Measurements from ENCODE around the gene ZNF451. TPM values are rescaled to one million over a fixed set of nuclear protein-coding genes. Genes with fewer than 3 reads are reported as not detected.

The ZNF451 gene
- total RNA-seq, 4 donors from 2014 or later, result 51.1 to 62.8 (median 59.2) TPM

GRCh38 chr6:57130661-57131177, 40.7 kb downstream of the ZNF451 start:
- H3K9me3 ChIP-seq, result no peaks in the 10 kb centered on the region
- H3K36me3 ChIP-seq, result peaks cover 0 to 24% (median 6%) of the 10 kb centered on the region in 3 donors
- H3K27me3 ChIP-seq, result no peaks in the 10 kb centered on the region
- TF ChIP-seq, protein P1, sequence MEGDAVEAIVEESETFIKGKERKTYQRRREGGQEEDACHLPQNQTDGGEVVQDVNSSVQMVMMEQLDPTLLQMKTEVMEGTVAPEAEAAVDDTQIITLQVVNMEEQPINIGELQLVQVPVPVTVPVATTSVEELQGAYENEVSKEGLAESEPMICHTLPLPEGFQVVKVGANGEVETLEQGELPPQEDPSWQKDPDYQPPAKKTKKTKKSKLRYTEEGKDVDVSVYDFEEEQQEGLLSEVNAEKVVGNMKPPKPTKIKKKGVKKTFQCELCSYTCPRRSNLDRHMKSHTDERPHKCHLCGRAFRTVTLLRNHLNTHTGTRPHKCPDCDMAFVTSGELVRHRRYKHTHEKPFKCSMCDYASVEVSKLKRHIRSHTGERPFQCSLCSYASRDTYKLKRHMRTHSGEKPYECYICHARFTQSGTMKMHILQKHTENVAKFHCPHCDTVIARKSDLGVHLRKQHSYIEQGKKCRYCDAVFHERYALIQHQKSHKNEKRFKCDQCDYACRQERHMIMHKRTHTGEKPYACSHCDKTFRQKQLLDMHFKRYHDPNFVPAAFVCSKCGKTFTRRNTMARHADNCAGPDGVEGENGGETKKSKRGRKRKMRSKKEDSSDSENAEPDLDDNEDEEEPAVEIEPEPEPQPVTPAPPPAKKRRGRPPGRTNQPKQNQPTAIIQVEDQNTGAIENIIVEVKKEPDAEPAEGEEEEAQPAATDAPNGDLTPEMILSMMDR (IDR thresholded peaks at IDR 0.05), result no peak
- H3K4me3 ChIP-seq, result no peak overlapping the region
- H3K4me1 ChIP-seq, result peaks cover 0 to 12% (median 2%) of the 10 kb centered on the region in 4 donors
- H3K27ac ChIP-seq, result no peak overlapping the region
- no peak for DNase-seq (ENCODE audit: low spot score in 2 of 2)

DNA sequence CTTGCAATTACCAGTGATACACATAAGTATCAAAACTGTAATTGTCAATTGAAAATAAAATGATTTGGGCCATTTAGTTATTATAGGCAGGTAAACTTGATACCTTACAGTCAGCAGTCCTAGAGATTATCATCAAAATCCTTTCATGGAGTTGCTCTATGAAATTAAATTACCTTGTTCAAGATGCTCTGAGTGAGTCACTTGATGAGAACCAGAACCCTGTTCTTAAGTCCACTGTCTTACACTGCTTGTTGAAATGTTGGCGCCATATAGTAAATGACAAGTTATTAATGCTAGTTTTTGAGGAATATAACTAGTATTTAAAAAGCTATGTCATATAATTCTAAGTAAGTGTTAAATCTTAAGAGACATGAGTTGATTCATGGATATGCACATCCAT, 45.0 kb downstream of the ZNF451 start:
- no peak for DNase-seq (ENCODE audit: low spot score in 2 of 2)
- Histone ChIP-seq H3K4me3 (no peak overlapping the region), H3K36me3 (peaks cover 0 to 32% (median 6%) of the 10 kb centered on the region in 3 donors), H3K4me1 (peaks cover 0 to 12% (median 2%) of the 10 kb centered on the region in 4 donors), H3K27me3 (no peaks in the 10 kb centered on the region), H3K9me3 (no peaks in the 10 kb centered on the region), H3K27ac (no peak overlapping the region)
- TF ChIP-seq, protein P1 (IDR thresholded peaks at IDR 0.05), result no peak
- no peak for TF ChIP-seq EP300 (IDR thresholded peaks at IDR 0.05)
- TF ChIP-seq POLR2A (IDR thresholded peaks at IDR 0.05), result no peak
- 98 to 100% methylated on average over 1 of the region's 1 CpG for WGBS, 2 donors

DNA sequence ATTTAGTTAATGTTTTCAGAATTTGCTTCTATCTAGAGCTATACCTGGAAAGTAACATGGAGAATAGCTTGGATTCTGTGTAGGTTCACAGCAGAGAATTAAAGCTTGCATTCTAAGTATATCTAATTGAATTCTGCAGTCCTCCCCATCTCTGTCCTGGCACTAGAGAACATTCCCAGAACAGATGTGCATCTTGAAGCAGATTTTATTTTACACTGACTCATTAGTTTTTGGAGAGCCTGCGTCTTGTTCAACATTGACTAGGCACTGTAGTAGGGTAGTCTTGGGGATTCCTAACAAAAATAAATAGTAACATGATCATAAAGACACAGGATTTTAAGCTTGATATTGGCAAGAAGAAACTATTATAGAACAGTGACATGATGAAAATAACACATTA, 45.9 kb downstream of the ZNF451 start:
- no peak for DNase-seq (ENCODE audit: low spot score in 2 of 2)
- Histone ChIP-seq H3K27ac (no peak overlapping the region), H3K4me3 (no peak overlapping the region), H3K4me1 (peaks cover 0 to 6% (median 2%) of the 10 kb centered on the region in 4 donors), H3K36me3 (peaks cover 0 to 32% (median 6%) of the 10 kb centered on the region in 3 donors), H3K9me3 (no peaks in the 10 kb centered on the region), H3K27me3 (no peaks in the 10 kb centered on the region)
- WGBS, 2 donors, result 40 to 49% methylated on average over 1 of the region's 1 CpG
- no peak for TF ChIP-seq POLR2A (IDR thresholded peaks at IDR 0.05)
- no peak for TF ChIP-seq EP300 (IDR thresholded peaks at IDR 0.05)
- TF ChIP-seq, protein P1 (IDR thresholded peaks at IDR 0.05), result no peak

DNA sequence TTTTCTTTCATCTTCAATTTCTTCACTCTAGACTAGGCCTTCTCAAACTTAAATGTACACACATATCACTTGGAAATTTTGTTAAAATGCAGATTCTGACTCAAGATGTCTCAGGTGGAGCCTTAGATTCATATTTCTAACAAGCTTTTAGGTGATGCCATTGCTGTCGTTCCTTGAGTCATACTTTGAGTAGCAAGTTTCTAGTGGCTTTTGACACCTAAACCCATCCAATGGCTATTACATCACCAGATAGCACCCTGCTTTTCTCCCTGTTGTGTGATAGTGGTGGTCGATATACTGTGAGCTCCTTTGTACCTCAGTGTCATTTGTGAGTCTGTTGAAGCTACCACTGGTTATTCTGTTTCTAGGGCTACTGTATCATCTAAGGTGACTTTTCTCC, 47.4 kb downstream of the ZNF451 start:
- 91 to 98% methylated on average over 2 of the region's 2 CpGs for WGBS, 2 donors

DNA sequence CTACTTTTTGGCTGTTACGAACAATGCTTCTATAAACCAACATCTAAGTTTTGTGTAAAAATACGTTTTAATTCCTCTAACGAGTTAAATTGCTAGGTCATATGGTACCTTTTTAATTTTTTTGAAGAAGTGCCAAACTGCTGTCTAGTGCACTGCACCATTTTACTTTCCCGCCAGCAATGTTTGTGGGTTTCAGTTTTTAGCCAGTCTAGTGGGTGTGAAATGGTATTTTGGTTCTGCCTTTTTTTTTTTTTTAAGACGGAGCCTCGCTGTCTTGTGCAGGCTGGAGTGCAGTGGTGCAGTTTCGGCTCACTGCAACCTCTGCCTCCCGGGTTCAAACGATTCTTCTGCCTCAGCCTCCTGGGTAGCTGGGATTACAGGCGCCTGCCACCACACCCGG, 48.0 kb downstream of the ZNF451 start:
- peaks cover 0 to 49% (median 6%) of the 10 kb centered on the region in 3 donors for H3K36me3 ChIP-seq
- TF ChIP-seq POLR2A (IDR thresholded peaks at IDR 0.05), result no peak
- TF ChIP-seq EP300 (IDR thresholded peaks at IDR 0.05), result no peak
- TF ChIP-seq, protein P1 (IDR thresholded peaks at IDR 0.05), result no peak
- H3K9me3 ChIP-seq, result no peaks in the 10 kb centered on the region
- no peak overlapping the region for H3K4me3 ChIP-seq
- 94 to 96% methylated on average over 11 of the region's 11 CpGs for WGBS, 2 donors
- DNase-seq (ENCODE audit: low spot score in 2 of 2), result no peak
- H3K27ac ChIP-seq, result no peak overlapping the region
- H3K27me3 ChIP-seq, result no peaks in the 10 kb centered on the region
- H3K4me1 ChIP-seq, result no peaks in the 10 kb centered on the region

More for the DNA sequence above, 47.4 kb downstream of the ZNF451 start:
- Histone ChIP-seq H3K4me1 (no peaks in the 10 kb centered on the region), H3K27ac (no peak overlapping the region), H3K9me3 (no peaks in the 10 kb centered on the region), H3K4me3 (no peak overlapping the region), H3K36me3 (peaks cover 0 to 45% (median 6%) of the 10 kb centered on the region in 3 donors), H3K27me3 (no peaks in the 10 kb centered on the region)
- no peak for DNase-seq (ENCODE audit: low spot score in 2 of 2)
- TF ChIP-seq POLR2A (IDR thresholded peaks at IDR 0.05) (no peak), EP300 (IDR thresholded peaks at IDR 0.05) (no peak)
- TF ChIP-seq, protein P1 (IDR thresholded peaks at IDR 0.05), result no peak

Measured in tibial nerve (tissue), 4 donors.